Measurements from ENCODE around the gene CRACDL.

The CRACDL gene

GRCh38 chr2:98823196-98824170 lies 112.5 kb downstream of the CRACDL start:
- peak; percentile 59 for DNase-seq (ENCODE audit: low spot score)
- peak overlapping the region; percentile 74 for H3K4me3 ChIP-seq

GRCh38 chr2:98822301-98823164 lies 113.5 kb downstream of the CRACDL start:
- peak overlapping the region; percentile 74 for H3K4me3 ChIP-seq
- DNase-seq (ENCODE audit: low spot score): peak; percentile 76
- TF ChIP-seq, protein P1, sequence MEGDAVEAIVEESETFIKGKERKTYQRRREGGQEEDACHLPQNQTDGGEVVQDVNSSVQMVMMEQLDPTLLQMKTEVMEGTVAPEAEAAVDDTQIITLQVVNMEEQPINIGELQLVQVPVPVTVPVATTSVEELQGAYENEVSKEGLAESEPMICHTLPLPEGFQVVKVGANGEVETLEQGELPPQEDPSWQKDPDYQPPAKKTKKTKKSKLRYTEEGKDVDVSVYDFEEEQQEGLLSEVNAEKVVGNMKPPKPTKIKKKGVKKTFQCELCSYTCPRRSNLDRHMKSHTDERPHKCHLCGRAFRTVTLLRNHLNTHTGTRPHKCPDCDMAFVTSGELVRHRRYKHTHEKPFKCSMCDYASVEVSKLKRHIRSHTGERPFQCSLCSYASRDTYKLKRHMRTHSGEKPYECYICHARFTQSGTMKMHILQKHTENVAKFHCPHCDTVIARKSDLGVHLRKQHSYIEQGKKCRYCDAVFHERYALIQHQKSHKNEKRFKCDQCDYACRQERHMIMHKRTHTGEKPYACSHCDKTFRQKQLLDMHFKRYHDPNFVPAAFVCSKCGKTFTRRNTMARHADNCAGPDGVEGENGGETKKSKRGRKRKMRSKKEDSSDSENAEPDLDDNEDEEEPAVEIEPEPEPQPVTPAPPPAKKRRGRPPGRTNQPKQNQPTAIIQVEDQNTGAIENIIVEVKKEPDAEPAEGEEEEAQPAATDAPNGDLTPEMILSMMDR (IDR thresholded peaks at IDR 0.05): no peak
- H3K27ac ChIP-seq: peak overlapping the region; percentile 45 to 86

More at GRCh38 chr2:98823196-98824170, 112.5 kb downstream of the CRACDL start:
- H3K27ac ChIP-seq: peak overlapping the region; percentile 45 to 86
- TF ChIP-seq, protein P1 (IDR thresholded peaks at IDR 0.05): no peak

DNA sequence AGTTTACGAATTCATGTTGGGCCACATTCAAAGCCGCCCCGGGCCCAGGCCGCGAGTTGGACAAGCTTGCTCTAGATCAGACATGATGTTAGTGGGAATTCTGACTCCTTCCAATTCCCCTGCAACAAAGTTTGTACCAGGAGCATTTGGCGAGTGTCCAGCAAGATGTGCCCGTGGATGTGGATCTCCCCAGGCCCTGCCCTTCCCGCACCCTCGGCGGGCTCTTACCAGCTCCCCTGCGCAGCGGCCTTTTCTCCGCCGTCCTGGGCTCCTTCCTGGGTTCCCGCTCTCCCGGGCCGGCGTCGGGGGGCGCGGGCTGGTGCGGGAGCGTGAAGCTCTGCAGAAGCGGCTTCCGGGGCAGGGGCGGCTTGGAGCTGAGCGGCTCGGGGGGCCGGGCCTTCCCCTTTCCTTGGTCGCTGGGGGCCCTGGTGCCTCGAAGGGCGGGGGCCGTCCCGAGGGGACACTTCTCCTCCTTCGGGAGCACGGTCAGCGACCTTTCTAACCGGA lies 114.3 kb downstream of the CRACDL start:
- peak overlapping the region; percentile 74 for H3K4me3 ChIP-seq
- TF ChIP-seq, protein P1 (IDR thresholded peaks at IDR 0.05): no peak
- peak; percentile 68 for DNase-seq (ENCODE audit: low spot score)
- H3K27ac ChIP-seq: peak overlapping the region in 1 of 2 donors; percentile 86

DNA sequence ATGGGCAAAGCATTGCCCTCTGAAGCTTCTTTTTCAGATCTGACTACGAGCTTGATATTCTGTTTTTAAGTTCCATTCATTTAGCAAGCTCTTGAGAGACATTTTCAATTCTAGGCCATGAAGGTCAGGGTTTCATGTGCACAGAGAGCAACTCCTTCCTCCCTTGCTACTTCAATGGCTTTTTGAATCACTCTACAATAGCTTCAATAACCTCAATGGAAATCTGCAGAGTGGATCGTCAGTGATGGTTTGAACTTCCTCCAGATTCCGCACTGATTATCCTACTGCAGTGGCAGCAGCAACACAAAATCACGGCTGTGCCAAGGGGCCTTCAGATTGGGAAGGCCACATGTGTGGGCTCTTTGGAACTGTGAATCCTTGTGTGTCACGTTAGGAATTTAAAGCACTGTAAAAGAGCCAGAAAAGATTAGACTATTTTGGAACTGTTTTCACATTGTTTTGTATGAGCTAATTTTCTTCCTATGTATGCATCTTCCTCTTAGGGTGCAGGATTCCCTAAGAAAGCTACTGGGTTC lies 116.7 kb downstream of the CRACDL start:
- TF ChIP-seq, protein P1 (IDR thresholded peaks at IDR 0.05): no peak

GRCh38 chr2:98818164-98818563 lies 117.9 kb downstream of the CRACDL start:
- no peak overlapping the region for H3K4me3 ChIP-seq
- TF ChIP-seq, protein P1 (IDR thresholded peaks at IDR 0.05): no peak
- no peak overlapping the region for H3K27ac ChIP-seq
- no peak for DNase-seq (ENCODE audit: low spot score)

More for the DNA sequence above, 116.7 kb downstream of the CRACDL start:
- no peak overlapping the region for H3K27ac ChIP-seq
- no peak for DNase-seq (ENCODE audit: low spot score)
- H3K4me3 ChIP-seq: no peak overlapping the region

DNA sequence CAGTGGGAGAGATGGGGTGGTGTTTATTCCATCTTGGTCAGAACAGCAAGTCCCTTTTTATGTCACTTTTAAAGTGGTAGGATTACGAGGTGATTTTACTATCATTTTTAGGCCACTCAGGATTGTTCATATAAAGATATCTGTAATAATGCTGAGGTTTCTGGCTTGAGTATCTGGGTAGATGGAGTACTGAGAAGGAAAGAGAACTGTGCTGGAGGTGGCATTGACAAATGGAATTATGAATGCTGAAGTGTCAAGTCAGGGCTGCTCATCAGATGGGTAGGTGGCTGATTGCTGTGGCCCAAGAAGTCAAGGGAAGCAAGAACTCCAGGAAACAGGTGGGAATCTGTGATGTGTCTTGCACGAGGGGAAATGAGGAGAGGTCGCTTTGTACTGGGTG lies 119.7 kb downstream of the CRACDL start:
- no peak for DNase-seq (ENCODE audit: low spot score)
- H3K4me3 ChIP-seq: no peak overlapping the region
- TF ChIP-seq, protein P1 (IDR thresholded peaks at IDR 0.05): no peak
- H3K27ac ChIP-seq: no peak overlapping the region

Data from coronary artery (tissue), 2 donors.